HG02610 (cell line): ENCODE results near the gene PTPRG.
"Not testable (repeated sequence)": the region's sequence is repeated elsewhere in the genome, so short reads cannot be mapped to it uniquely, and the experiment has no call there.

Source experiments
- ATAC-seq: cut with Tn5 transposase; IDR thresholded peaks from one replicate; pipeline ENCODE4 v1.9.1; 2021; ENCODE audit warnings: mild to moderate bottlenecking, moderate library complexity; ENCODE audit not compliant: unreplicated experiment

The PTPRG gene

DNA sequence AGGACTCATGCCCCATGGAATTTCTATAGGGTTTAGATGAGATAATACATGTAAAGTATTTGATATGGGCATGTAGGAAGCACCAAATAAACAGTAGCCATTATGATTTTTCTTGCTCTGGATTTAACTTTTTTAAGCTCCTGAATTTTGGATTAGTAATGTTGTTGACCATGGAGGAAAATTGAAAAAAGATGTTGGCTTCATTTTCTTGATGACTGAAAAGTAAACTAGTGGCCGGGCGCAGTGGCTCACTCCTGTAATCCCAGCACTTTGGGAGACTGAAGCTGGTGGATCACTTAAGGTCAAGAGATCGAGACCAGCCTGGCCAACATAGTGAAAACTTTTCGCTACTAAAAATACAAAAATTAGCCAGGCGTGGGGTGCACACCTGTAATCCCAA lies 120.3 kb downstream of the PTPRG start:
- ATAC-seq = no peak

DNA sequence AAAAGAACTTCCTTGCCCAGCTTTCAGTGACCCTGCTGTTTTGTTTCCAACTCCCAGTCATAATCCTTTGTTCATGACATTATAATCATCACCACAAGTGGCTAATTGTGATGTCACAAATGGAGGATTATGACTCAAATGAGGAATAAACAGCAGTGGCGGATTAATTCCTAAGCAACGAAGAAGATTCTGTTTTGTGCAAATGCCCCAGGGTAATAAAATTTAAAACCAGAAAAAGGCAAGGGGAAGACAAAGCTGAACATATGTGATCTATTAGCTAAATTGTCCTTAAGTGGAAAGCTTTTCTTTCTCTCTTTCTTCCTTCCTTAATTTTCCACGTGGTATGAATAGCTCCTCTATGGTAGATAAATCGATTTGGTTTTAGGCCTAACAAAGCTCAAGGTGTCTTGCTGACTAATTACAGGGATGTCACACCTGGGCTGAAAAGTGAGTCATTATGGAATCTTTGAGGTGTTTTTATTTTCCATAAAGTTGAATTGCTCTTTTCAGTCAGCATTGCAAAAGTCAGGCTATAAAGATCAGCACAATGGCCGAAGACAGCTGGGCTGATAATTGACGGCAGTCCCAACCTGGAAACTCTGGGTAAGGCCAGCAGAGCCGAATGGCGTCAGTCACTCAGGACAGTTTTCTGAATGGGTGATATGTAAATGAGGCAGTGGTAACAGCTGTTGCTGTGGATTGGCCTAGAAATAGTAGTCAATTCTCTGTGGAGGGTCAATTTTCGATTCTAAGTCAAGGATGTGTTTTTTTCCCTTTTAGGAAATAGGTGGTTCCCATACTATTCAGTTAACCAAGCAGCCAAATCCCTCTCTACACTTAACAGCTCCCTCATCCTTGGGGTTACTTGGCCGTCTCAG lies 121.5 kb downstream of the PTPRG start:
- ATAC-seq = no peak

DNA sequence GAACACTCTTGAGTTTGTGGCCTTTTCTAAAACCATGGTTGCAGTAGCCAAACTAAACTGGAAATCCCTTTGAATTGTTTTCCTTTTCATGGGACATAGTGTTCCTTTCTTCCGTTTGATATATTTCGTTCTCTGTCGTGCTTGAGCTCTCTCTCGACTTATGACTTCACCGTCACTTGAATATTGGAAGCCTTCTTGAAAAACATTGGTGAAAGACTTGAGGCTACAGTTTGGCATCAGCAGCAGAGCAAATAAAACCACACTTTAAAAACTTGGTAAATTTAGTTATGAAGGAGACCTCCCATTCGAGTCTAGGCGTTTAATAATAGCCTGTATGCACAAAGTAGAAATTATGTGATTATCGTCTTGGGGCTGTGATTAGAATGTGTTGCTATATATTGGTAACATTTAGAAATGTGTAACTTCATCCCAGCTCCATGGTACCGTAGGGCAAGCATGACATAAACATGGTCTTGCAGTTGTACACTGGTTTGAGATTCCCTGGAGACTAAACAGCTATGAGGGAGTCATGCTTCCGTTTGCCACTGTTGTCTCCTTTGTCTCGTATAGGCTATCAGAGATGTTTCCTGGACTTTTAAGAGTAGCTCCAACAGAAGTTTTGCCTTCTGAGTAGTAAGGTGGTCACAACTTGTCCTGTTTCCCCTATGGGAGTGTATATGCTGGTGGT lies 122.3 kb downstream of the PTPRG start:
- no peak for ATAC-seq

DNA sequence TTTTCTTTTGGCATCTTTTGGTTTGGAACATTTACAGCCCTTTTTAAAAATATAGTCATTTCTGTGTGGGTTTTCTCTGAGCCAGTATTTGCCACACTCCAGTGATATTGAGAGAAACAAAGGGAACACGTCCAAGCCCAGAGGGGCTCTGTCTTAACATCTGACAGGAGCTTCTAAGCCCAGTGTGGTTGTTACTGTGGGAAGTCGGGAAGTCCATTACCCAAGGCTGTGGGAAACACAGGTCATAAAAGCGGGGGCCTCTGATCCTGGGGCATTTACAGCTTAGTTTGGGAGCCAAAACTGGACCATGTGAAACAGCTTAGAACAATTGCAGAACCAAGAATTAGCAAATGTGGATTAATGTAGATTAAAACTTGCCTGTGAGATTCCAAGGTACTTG lies 123.0 kb downstream of the PTPRG start:
- ATAC-seq = no peak

DNA sequence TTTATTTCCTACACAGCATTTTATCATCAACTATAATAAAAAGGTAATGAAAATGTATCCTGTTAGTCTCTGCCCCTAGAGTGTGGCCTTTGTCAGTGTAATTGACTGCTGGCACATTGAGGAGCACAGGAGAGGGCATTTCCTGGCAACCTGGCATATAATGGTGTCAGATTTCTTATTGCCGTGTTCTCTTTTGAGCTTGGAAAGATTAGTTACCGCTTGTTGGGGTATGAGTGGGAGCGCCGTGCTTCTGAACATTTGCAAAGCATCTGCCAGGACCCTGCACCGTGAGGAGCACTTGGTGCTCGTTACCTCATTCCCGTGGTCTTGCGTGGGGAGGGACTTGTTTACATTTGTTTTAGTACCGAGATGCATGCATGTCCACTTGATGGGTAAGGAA lies 124.4 kb downstream of the PTPRG start:
- ATAC-seq = no peak

DNA sequence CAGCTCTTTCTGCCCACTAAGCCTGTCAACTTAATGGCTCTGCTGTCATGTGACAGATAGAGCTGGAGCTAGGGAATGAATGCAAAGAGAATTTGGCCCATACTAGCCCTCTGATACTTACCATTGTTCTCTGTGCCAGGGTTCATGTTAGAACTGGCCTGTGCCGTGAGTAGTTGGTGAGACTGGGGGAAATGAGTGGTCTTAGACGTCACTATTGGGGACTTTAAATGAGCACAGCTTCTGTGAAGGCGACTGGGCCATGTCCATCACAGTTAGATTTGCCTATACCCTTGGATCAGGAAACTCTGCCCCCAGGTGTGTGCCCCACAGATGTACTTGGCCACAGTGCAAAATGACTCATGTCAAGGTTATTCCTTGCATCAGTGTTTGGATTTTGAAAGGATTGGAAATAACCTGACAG lies 124.9 kb downstream of the PTPRG start:
- no peak for ATAC-seq

DNA sequence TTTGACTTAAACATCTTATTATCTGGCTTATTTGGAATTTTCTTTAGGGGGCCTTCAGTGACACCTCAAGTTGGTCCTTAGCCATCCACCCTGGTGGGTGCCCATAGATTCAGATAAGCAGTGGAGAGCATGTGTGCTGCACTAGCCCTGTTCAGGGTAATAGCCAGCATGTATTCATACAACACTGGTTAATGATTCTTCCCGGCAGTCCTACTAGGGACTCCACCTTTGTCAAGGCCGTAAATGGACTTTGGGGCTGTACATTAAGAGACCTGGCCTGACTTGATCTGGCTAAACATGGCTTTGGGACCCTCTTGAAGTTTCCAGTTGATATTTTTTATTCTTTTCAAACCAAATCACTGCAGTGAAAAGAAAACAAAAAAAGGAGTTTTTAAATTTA lies 125.8 kb downstream of the PTPRG start:
- ATAC-seq = no peak

DNA sequence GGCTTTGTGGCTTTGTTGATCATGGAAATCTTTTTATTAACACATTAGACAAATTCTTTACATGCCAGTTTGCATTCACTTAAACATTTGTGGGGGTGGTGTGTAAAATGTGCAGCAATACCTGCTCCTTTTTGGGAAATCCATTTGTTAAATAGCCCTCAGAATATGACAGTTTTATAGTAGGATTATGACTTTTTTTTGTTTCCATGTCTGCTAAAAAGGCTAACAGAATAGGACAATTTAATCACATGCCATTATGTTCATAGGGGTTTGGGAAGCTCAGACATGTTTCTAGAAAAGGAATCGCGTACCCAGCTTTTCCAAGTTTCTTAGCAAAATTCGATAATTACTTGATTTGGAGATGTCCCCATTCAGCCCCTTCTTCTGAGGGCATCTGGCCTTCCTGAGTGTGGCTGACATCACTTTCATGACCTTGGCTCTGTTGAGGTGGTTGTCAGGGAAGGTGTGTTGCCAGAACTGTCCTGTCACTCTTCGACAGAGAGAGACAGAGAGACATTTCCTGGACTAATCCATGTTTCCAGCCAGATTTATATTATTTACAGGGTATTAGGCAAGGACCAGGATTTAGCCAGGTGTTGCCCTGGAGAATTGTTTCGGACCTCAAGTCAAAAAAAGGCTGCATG lies 126.4 kb downstream of the PTPRG start:
- no peak for ATAC-seq

DNA sequence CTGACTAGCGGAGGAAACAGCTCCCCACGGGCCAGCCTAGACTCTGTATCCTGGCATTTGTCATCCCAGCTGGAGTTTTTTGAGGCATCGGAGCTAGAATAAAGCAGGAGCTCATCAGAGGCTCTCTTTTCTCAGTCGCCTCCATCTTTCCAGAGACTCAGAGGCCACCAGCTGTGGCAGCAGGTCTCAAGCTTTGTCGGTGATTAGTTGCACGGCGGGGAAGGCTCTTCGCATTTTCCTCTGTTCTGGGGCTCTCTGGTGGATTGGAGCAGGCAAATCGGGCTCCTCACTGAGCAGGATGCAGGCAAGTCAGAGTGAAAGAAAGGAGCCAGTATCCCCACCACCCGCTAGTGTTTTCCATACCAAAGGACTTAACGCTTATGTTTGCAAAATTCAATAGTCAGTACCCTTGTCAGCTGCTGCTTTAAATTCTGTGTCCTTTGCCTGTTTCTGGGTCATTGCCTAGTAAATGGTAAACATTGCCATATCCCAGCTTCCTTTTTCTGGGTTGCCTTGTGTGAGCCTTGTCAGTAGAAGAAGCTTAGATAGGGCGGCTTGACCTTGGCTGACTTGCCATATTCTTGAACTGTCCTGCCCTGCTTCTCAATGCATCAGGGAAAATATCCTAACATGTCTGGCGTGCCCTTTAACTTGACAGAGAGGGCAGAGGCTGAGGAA lies 127.1 kb downstream of the PTPRG start:
- no peak for ATAC-seq

DNA sequence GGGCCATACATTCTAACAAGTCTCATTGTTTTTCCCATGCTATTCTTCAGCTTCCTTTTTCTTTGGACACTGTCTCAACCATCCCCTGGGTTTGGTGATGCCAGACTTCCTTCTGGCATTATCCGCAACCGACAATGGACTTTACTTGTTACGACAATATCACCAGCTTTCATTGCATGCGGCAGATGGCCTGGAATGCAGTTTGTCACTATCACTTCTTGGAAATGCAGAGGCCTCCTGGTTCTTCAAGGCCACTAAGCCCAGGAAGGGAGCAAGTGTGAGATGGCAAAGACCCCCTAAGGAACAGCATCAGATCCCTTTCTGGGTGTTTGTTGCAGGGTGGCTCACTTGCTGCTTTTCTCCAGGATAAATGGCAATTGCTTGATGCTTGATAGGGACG lies 128.6 kb downstream of the PTPRG start:
- no peak for ATAC-seq

DNA sequence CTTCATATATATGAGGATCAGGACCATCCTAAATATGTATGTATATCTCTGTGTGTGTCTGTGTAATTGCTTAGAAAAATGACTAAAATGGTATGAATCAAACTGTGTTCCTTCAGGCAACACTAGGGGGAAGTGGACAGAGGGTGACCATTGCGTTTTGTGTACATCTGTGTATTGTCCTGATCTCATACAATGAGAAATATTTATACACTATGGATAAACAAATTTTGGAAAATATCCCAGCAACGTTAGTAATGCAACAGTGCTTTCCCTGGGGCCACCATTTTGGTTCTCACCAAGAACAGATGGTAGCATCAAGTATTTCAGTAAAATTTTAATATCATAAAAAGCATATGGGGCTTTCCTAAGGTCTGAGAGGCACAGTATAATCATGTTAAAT lies 130.1 kb downstream of the PTPRG start:
- ATAC-seq = no peak

DNA sequence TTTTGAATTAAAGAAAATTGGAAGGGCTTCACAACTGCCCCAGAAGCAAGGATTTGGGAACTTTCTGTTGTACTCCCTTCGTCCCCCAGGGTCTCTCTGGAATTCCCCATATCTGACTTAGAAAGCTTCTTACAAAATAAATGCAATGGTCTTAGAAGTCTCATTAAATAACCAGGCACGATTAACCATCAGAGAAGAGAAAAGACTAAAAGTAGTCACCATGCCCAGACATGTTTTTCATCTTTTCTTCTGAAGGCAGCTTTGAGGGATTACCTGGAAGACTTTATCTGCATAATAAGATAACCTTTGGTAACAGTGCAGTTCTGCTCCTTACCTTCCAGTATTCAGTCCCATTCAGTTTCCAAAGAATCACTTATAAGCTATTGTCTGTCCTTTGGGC lies 135.9 kb downstream of the PTPRG start:
- no peak for ATAC-seq

DNA sequence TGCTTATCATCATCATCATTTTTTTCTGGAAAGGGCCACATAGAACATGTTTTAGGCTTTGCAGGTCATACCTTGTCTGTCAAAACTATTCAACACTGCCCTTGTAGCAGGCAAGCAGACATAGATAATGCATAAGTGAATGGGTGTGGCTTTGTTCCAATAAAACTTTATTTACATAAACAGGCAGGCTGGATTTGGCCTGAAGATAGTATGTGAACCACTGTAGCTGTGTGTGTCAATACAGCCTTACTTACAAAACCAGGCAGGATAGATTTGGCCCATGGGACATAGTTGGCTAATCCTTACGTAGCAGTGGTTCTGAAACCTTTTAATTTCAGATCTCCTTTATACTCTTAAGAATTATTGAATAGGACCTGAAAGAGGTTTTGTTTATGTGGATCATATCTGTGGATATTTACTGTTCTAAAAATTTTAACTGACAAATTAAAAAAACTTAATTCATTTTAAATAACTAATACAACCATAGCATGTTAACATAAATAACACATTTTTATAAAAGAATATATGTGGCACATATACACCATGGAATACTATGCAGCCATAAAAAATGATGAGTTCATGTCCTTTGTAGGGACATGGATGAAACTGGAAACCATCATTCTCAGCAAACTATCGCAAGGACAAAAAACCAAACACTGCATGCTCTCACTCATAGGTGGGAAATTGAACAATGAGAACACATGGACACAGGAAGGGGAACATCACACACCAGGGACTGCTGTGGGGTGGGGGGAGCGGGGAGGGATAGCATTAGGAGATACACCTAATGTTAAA lies 137.1 kb downstream of the PTPRG start:
- not testable (repeated sequence) for ATAC-seq

DNA sequence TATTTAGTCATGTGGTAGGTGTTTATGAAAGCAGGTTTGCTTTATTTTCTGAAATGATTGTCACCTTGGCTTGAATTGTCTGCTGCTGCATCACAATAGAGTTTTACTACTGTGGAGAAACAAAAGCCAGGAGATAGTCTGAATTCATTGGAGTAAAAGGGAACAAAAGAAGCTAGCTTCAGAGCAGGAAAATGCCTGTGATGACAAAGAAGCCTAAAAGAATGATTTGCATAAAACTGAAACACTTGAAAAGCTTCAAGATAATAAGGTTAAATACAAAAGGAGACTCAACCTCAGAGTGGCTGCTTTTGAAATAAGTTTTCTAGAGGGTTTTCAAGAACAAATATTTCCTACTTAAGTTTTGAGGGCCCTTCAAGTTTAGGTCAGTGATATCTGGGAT lies 138.3 kb downstream of the PTPRG start:
- ATAC-seq = no peak

DNA sequence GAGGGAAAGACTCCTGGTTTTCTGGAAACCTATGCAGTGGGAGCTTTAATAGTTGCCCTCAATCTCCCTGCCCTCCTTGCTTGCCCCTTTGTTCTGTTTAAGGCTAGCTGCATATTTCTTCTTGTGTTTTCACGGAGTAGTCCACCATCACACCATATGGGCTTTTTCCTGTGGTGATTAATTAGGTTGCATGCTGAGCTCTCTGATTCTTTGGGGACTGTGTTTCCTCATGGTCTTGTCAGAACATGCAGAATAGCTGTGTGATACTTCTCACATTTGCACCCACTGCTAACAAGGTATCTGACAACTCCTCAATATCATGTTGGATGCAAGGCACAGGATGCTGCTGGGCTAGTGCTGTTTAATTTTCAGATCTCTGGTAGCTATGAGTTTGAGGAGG lies 139.6 kb downstream of the PTPRG start:
- ATAC-seq = no peak

DNA sequence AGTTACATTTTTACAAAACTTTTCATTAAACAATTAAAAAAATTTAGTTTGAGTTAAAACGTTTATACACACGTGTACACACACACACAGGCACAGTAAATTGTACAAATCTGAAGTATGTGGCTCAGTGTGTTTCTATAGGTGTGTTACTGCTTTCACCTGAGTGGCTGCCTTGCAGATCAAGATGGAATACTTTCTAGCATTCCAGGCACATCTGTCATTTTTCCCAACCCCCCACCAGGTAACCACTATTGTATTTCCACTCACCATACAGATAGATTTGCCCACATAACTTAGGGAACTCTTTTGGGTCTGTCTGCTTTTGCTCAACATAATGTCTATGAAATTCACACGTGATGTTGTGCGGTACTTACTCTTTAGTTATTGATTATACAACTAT lies 141.1 kb downstream of the PTPRG start:
- no peak for ATAC-seq

DNA sequence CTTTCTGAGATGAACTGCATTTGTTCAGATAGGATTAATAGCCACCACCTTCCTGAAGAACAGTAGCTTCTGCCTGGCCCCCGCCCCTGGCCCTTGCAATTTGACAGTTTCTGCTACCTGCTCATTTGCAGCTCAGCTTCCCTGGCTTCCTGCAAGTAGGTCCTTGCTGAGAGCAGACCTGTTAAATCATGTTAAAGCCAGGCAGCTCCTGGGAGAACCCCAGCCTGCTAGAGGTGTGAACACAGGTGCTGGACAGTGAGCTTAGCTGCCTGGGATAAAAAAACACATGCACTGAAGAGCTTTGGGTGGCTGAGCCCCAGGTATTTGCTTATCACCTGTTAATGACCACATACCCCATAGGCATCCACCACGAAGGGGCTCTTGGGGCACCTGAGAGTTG lies 143.4 kb downstream of the PTPRG start:
- no peak for ATAC-seq

DNA sequence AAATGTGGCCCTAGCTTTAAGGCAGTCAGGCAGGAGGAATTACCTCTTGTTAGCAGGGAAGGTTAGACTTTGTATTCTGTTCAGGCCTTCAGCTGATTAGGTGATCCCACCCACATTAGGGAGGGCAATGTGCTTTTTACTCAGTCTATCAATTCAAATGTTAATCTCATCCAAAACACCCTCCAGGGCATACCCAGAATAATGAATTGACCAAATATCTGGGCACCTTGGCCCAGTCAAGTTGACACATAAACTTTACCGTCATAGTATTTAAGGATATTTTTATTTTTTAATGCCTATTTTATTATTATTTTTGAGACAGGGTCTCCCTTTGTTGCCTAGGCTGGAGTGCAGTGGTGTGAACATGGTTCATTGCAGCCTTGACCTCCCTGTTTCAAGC lies 146.1 kb downstream of the PTPRG start:
- ATAC-seq = no peak

DNA sequence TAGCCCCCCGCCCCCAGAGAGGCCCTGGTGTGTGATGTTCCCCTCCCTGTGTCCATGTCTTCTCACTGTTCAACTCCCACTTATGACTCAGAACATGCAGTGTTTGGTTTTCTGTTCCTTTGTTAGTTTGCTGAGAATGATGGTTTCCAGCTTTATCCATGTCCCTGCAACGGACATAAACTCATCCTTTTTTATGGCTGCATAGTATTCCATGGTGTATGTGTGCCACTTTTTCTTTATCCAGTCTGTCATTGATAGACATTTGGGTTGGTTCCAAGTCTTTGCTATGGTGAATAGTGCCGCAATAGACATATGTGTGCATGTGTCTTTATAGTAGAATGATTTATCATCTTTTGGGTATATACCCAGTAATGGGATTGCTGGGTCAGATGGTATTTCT lies 149.5 kb downstream of the PTPRG start:
- ATAC-seq = not testable (repeated sequence)

DNA sequence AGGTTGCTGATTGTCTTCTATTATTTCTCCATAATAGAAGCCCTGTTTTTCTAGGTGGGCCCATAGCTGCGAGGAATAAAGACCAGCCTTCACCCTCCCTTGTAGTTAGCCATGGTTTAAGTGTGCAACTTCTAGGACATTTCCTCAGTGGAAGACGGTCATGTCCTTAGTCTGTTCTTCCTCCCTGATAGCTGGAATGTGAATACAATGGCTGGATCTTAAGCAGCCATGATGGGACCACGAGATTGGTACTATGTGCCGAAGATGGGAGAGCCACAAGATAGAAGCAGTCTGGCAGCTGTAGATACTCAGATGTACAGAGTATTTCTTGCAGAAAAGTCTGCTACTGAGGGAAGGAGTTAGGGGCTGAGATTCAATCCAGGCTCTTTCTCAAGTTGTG lies 152.9 kb downstream of the PTPRG start:
- no peak for ATAC-seq
